HG03457 (cell line): ENCODE measurements around the gene MACROD2.
"Not testable (repeated sequence)": the region's sequence is repeated elsewhere in the genome, so short reads cannot be mapped to it uniquely, and the experiment has no call there.

ENCODE experiments used
- ATAC-seq: cut with Tn5 transposase; IDR thresholded peaks from one replicate; pipeline ENCODE4 v1.9.1; 2021; ENCODE audit warnings: moderate number of reproducible peaks; ENCODE audit not compliant: unreplicated experiment

MACROD2 gene

DNA sequence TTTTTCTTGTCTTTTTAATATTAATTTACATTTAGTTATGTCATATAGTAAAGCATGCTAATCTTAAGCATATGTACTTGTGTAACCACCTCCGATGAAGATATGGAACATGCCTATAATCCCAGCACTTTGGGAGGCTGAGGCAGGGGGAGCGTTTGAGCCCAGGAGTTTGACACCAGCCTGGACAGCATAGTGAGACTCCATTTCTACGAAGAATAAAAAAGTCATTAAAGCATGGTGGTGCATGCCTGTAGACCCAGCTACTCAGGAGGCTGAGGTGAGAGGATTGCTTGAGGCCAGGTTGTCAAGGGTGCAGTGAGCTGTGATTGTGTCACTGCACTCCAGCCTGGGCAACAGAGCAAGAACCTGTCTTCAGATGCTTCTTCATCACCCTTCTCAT lies 970.9 kb downstream of the MACROD2 start:
- no peak for ATAC-seq

DNA sequence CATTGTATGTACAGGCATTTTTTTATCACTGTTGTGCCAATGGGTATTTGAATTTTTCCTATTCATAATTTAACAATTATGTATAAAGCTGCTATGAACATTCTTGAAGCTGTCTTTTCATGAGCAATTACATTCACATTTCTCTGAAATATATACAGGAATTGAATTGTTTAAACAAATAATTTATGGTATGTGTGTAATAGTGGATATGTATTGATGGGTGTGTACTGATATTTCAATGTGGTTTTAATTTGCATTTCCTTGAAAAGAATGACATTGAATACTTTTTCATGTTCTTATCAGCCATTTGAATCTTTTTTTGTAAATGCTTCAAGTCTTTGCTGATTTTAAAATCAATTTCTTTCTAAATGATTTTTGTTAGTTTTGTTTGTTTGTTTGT lies 971.5 kb downstream of the MACROD2 start:
- ATAC-seq: no peak

DNA sequence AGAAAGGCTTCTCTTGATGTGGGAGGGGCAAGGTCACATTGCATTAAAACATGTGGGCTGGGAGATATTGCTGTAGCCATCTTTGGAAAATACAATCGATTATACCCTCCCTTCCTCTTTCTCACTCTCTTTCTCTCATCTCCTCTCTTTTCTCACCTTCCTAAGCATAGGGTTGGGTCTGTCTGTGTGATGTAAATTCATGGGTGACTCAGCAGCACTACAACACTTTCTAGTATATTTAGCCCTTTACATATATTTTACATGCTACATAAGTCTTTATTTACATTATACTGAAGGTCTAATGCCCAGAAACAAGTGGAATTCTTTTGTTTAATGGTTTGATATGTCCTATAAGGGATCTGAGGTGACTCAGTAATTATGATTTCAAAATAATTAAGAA lies 976.9 kb downstream of the MACROD2 start:
- ATAC-seq: no peak

DNA sequence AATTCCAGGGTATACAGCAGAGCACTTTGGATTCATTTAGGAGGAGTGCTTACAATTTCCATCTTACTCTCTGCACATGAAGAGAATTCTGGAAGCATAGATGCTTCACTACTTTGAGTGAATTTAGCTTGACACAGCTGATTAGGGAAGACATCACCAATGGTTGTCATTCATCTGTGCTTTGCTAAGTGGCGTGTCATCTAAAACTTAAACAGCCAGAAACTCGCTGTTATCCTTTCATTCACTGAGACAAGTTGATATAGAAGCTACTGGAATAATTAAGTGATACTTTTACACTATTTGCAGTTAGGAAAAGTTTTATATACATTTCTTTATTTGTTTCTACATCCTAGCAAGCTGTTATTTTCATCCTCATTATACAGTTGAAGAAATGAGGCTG lies 977.4 kb downstream of the MACROD2 start:
- no peak for ATAC-seq

DNA sequence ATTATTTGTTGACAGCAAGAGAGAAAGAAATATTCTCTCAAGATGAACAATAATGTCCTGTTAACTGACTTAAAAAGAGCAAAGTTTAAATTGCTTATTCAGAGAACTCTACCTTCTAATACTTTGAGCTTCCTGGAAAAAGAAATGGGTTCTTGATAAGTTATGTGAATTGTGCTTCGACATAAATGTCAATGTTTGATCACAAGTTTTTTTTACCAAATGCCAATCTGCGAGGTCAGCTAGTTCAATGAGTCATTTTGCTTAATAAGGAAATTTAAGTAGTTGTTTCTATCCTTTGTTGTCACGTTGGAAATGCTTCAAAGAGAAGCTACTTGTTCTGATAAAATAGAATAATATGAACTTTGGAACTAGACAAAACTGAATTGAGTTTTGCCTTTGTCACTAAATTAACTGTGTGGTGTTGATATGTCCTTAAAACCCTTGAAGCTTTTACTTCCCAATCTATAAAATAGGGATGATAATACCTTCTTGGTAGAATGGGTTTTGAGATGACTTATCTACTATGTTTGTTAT lies 984.2 kb downstream of the MACROD2 start:
- no peak for ATAC-seq

DNA sequence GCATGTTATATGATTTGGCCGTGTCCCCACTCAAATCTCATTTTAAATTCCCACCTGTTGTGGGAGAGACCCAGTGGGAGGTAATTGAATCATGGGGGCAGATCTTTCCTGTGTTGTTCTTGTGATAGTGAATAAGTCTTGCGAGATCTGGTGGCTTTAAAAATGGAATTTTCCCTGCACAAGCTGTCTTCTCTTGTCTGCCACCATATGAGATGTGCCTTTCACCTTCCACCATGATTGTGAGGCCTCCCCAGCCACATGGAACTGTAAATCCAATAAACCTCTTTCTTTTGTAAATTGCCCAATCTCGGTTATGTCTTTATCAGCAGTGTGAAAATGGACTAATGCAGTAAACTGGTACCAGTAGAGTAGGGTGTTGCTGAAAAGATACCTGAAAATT lies 986.2 kb downstream of the MACROD2 start:
- ATAC-seq: not testable (repeated sequence)

DNA sequence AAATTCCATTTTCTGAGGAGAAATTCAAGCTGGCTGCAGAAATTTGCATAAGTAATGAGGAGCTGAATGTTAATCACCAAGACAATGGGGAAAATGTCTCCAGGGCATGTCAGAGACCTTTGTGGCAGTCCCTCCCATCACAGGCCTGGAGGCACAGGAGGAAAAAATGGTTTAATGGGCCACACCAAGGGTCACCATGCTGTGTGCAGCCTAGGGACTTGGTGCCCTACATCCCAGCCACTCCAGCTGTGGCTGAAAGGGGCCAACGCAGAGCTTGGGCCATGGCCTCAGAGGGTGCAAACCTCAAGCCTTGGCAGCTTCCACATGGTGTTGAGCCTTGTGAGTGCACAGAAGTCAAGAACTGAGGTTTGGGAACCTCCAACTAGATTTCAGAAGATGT lies 987.0 kb downstream of the MACROD2 start:
- not testable (repeated sequence) for ATAC-seq

DNA sequence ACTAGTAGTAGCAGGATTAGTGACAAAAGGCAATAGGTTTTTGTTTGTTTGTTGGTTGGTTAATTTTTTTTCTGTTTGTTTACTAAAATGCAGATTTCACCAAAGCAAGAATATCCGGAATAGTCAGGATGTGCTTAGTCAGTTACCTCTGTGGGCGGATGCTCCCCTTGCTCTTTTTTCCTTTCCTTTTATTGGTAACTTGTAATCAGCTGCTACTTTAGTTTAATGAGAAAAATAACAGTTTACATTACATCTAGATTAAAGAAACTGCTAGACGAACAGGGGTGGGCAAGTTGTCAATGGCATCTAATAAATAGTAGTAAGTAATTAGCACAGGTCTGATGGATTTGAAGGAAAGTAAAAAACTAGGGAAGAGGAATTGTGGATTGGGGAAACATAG lies 989.0 kb downstream of the MACROD2 start:
- no peak for ATAC-seq

- no peak for ATAC-seq
Observed at GRCh38 chr20:14984768-14985622, 989.7 kb downstream of the MACROD2 start.

- ATAC-seq: no peak
Observed at GRCh38 chr20:14986026-14986655, 990.8 kb downstream of the MACROD2 start.

- no peak for ATAC-seq
Observed at GRCh38 chr20:14986656-14987055, 991.3 kb downstream of the MACROD2 start.

GRCh38 chr20:14989535-14990290 lies 994.4 kb downstream of the MACROD2 start:
- no peak for ATAC-seq

GRCh38 chr20:14991023-14991422 lies 995.7 kb downstream of the MACROD2 start:
- ATAC-seq: no peak

DNA sequence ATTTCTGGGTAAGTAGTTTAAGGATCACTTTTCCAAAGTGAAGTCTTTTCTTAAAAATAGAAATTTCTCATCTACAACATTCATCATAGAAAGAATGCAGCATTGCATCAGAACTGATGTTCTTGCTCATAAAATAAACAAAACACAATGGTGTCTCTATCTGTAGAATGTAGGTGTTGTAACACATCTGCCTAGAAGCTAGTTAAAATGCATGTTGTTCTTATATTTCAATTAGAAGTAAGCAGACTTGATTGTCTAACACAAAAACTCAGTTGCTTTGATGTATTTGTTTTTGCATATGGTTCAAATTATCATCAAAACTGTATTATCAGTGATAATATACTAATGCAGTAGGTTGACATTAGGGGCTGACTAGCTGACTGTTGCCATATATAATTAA lies 996.8 kb downstream of the MACROD2 start:
- ATAC-seq: no peak

GRCh38 chr20:14992961-14993360 lies 997.6 kb downstream of the MACROD2 start:
- no peak for ATAC-seq

DNA sequence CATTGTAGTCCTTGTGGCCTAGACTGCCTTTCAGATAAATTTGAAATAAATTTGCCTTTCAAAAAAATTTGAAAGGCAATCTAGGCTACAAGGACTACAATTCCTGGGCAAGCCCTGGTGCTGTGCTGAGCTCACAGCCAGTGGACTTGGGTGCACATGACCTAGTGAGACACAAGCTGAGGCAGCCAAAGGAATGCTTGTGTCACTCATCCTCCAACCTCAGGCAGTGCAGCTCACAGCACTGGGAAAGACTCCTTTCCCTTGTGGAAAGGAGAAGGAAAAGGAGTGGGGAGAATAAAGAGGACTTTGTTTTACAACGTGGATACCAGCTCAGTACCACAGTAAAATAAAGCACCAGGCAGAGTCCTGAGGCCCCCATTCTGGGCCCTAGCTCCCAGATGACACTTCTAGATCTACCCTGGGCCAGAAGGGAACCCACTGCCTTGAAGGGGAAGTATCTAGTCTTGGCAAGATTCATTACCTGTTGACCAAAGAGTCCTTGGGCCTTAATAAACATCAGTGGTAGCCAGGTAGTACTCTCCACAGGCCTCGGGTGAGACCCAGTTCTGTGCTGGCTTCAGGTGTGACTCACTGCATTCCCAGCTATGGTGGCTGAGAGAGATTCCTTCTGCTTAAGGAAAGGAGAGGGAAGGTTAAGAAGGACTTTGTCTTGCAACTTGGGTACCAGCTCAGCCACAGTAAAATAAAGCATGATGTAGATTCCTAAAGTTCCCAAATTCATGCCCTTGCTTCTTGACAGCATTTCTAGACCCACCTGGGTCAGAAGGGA lies 1001.8 kb downstream of the MACROD2 start:
- ATAC-seq: no peak

- no peak for ATAC-seq
Observed at GRCh38 chr20:14997791-14998190, 1002.5 kb downstream of the MACROD2 start.

DNA sequence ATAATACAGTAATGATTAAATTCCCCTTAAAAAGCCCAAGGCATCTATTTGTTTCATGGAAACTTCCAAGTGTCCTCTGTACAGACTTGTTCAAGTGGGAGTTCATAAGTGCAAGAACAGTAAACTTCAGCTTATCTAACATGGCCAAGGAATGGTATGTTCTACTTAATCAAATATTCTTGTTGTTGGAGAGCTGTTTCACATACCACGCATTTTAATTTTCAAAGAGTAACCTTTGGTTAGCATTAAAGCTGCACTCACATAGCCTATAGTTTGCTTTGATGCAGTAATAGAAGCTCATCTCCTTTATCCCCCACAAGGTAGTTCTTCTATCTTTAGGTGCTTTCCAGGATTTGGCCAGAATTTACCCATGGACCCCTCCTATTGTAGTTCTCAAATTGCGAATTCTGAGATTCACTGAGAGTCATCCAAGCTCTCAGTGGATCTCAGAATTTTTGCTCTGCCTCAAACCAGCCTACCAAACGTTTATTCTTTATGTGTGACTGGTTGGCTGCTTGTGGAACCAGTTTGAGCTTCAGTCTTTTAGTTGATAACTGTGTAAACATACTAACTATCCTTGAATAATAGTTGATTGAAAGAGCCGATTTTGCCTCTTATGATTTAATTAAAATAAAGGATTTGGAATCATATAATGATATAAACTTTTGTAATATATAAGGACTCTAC lies 1010.1 kb downstream of the MACROD2 start:
- ATAC-seq: no peak

DNA sequence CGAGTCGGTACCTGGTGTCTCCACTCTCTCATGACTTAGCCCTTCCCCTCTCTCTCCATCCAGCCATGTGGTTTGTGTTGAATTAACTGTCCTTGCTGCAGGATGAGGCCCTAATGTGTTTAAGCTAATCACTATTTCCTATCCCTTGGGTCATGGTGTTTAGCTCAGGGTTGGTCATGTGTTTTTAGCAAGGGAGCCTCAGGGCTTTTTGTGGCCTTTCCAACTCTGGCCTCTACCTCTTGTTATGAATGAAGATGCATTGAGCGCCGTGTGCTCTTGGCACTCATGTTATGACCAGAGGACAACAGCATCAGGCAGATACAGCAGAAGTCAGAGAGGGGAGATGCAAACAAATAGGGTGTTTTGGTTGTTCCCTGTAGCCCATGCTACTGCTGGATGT lies 1016.3 kb downstream of the MACROD2 start:
- ATAC-seq: no peak

- ATAC-seq: no peak
Observed at GRCh38 chr20:15012566-15012965, 1017.2 kb downstream of the MACROD2 start.
